T-helper 1 cell treated with Interleukin-12 subunit alpha and Interleukin-12 subunit beta and Interleukin-4 antibody, amounts not matched to agents 30 ng/mL and 1 ng/mL, for 36 hours (primary cell): ENCODE measurements around the gene OMP. TPM values are rescaled to one million over a fixed set of nuclear protein-coding genes. Genes with fewer than 3 reads are reported as not detected.

Experiments used
- intact Hi-C: fragments of 100-400 bp; cut with micrococcal nuclease; formaldehyde crosslinking; loops from one replicate; pipeline ENCODE4 v1.15.1; 2024
- total RNA-seq: library from RNA; stranded (reverse); gene quantifications from 2 replicates; pipeline ENCODE4 v1.2.3, GENCODE V29; 2022

OMP gene
- total RNA-seq, 1 donor from 2014 or later: not detected

DNA sequence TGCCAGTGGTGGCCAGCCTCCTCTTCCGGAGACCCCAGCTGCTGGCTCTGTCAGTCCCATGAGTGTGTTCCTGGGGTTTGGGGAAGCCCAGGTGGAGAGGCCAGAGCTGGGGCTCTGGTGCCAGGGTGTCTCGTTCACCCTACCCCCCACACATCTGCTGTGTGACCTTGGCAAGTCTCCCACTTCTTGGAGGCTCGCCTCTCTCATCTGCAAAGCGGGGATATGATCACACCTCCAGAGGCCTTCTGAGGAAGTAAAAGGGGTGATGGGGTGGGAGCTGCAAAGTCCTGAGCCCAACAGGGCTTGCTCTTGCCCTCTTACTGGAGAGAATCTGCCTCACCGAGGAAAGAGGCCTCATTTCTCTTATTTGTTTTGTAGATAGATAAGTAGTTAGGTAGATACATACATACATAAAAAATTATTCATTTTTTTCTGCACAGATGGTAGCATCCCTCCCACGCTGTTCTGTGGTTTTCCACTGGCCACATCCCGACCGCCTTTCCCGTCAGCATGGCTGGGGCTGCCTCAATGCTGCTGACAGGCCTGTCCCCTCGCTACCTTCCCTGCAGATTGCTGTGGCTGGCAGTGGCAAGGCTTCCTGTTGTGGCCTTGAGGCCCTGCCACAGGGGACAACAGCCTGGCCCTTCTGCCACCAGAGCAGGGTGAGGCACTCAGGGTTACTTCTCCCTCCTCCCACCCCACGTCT lies 49.3 kb downstream of the OMP start:
- intact Hi-C loops: loop anchor here (1.0 to 5.0 kb wide), 2 partner anchors 10 to 35 kb away; no protein-coding TSS in a partner anchor

DNA sequence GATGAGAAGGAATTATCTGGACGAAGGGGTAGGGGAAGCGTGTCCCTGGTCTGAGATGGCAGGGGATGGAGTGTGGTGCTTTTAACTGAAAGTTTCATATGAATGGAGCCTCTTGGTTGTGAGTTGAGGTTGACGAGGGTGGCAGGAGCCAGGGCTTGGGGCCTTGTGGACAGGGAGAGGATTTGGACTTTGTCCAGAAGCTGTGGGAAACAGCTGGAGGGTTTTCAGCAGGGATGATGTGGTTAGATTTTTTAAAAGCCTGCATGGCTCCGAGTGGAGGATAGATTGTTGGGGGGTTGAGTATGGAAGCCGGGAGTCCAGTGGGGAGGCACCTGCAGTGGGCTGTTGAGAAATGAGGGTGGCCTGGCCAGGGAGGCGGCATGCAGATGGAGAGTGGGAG lies 50.2 kb downstream of the OMP start:
- intact Hi-C loops: loop anchor here (1.0 to 5.0 kb wide), 2 partner anchors 11 to 34 kb away; no protein-coding TSS in a partner anchor

Other genes starting within 250 kb of the OMP start
- gene ACER3, start 241.9 kb upstream of the OMP start, total RNA-seq: 13.3 and 13.7 TPM in 2 replicates
- not detected in 2 replicates for gene B3GNT6, start 68.4 kb upstream of the OMP start, total RNA-seq
- 0.27 and 0.41 TPM in 2 replicates for gene CAPN5, start 35.9 kb upstream of the OMP start, total RNA-seq
- 0.10 TPM in 1 of 2 replicates, not detected in the other for gene MYO7A, start 25.4 kb downstream of the OMP start, total RNA-seq
- gene GDPD4, start 198.8 kb downstream of the OMP start, total RNA-seq: not detected in 2 replicates